ENCODE measurements around the gene KANSL1L. TPM values are rescaled to one million over a fixed set of nuclear protein-coding genes. Genes with fewer than 3 reads are reported as not detected.

KANSL1L gene
- total RNA-seq, 1 experiment from 2014 or later = 6.7 TPM

- Histone ChIP-seq H3K4me1 (ENCODE audit: control insufficient read depth in 1 of 2, insufficient read depth in 2 of 2, low read length in 2 of 2) (peaks cover 23 to 44% of the 10 kb centered on the region in 2 experiments), H3K9me3 (ENCODE audit: control insufficient read depth in 1 of 2, insufficient read depth in 1 of 2, low read depth in 1 of 2, low read length in 2 of 2) (no peaks in the 10 kb centered on the region), H3K27me3 (ENCODE audit: insufficient read depth, low read length) (no peaks in the 10 kb centered on the region), H3K27ac (ENCODE audit: low read depth, low read length) (no peak overlapping the region), H3K9ac (ENCODE audit: low read length) (no peak overlapping the region), H3K36me3 (ENCODE audit: control insufficient read depth in 1 of 2, insufficient read depth in 2 of 2, low read length in 2 of 2) (no peaks in the 10 kb centered on the region), H4K20me1 (ENCODE audit: insufficient read depth) (no peaks in the 10 kb centered on the region), H3K4me3 (replicated peaks in 1 of 2; ENCODE audit: low read depth in 1 of 2, low read length in 2 of 2) (no peak overlapping the region), H3K4me2 (ENCODE audit: low read length) (peak overlapping the region; percentile 58), H3K79me2 (ENCODE audit: insufficient read depth, low read length) (peaks cover 20% of the 10 kb centered on the region), H3K9me2 (ENCODE audit: insufficient read depth) (no peaks in the 10 kb centered on the region), H2AFZ (ENCODE audit: low read depth, low read length, poor library complexity, severe bottlenecking) (no peak overlapping the region)
- no TSS peak for BruUV-seq (replicated peaks)
- ATAC-seq = no peak
- ChIA-PET CTCF (no interaction called here), RAD21 (ENCODE audit: low non-redundant PET in 1 of 2, low total read pairs in 2 of 2, uncharacterized antibody in 2 of 2, unreplicated experiment in 2 of 2) (no interaction called here), POLR2A (no interaction called here)
- DNase-seq (ENCODE audit: low read depth, low spot score) = no peak
- TF ChIP-seq JUND (IDR thresholded peaks at IDR 0.05) (peak; percentile 69), SP1 (IDR thresholded peaks at IDR 0.05; ENCODE audit: low read depth) (peak; percentile 34; the same call in 1 of the 2 replicates), YY1 (IDR thresholded peaks at IDR 0.05; ENCODE audit: extremely low read depth, insufficient replicate concordance, low read depth, low read length) (no peak), TCF7L2 (IDR thresholded peaks at IDR 0.05; ENCODE audit: borderline replicate concordance, extremely low read depth, insufficient read depth, insufficient read length) (peak; percentile 84), SRF (IDR thresholded peaks at IDR 0.05; ENCODE audit: low read depth) (peak; percentile 62; the same call in 1 of the 2 replicates), FOSL1 (IDR thresholded peaks at IDR 0.05; ENCODE audit: low read depth) (peak; percentile 59; the same call in 1 of the 2 replicates), ZBTB33 (IDR thresholded peaks at IDR 0.05; ENCODE audit: extremely low read depth, insufficient replicate concordance, low read length) (no peak), CEBPB (IDR thresholded peaks at IDR 0.05; ENCODE audit: low read depth) (no peak), MAX (IDR thresholded peaks at IDR 0.05) (no peak)
- intact Hi-C loops (cut with micrococcal nuclease) = no loop called here
Observed at GRCh38 chr2:210167227-210167626, 4.0 kb downstream of the KANSL1L start.

Data from HCT116 (cell line).